H9 (cell line): ENCODE data around the gene HMCES. TPM values are rescaled to one million over a fixed set of nuclear protein-coding genes. Genes with fewer than 3 reads are reported as not detected.

Source experiments
- DNase-seq: peaks from one replicate; pipeline ENCODE4 v3.0.0-alpha.2; 2017
- H2AFZ ChIP-seq: one replicate; pipeline ENCODE4 v1.6.1; 2013; ENCODE audit warnings: mild to moderate bottlenecking, low read length, control low read depth, moderate library complexity
- H2AK5ac ChIP-seq: 2 replicates; pipeline ENCODE4 v1.6.1; 2013; ENCODE audit warnings: low read length, control low read depth, mixed read lengths; ENCODE audit not compliant: insufficient read length
- H2BK120ac ChIP-seq: one replicate; pipeline ENCODE4 v1.6.1; 2013; ENCODE audit warnings: low read depth, mild to moderate bottlenecking, low read length, control low read depth, inconsistent platforms; ENCODE audit not compliant: poor library complexity, severe bottlenecking
- H2BK12ac ChIP-seq: 2 replicates; pipeline ENCODE4 v1.6.1; 2013; ENCODE audit warnings: low read length, control low read depth, mixed read lengths, low read depth; ENCODE audit not compliant: insufficient read length
- H2BK15ac ChIP-seq: 2 replicates; pipeline ENCODE4 v1.6.1; 2013; ENCODE audit warnings: low read depth, low read length, control low read depth
- H2BK20ac ChIP-seq: one replicate; pipeline ENCODE4 v1.6.1; 2013; ENCODE audit warnings: low read depth, mild to moderate bottlenecking, low read length, control low read depth, inconsistent platforms; ENCODE audit not compliant: poor library complexity, severe bottlenecking
- H2BK5ac ChIP-seq: 2 replicates; pipeline ENCODE4 v1.6.1; 2013; ENCODE audit warnings: low read length, control low read depth, mixed read lengths; ENCODE audit not compliant: insufficient read length
- H3K14ac ChIP-seq: 2 replicates; pipeline ENCODE4 v1.6.1; 2013; ENCODE audit warnings: low read length, control low read depth; ENCODE audit not compliant: insufficient read depth
- H3K18ac ChIP-seq: 2 replicates; pipeline ENCODE4 v1.6.1; 2013; ENCODE audit warnings: low read depth, mild to moderate bottlenecking, mixed read lengths, low read length, control low read depth; ENCODE audit not compliant: insufficient read length
- H3K23ac ChIP-seq: 2 replicates; pipeline ENCODE4 v1.6.1; 2013; ENCODE audit warnings: low read length, control low read depth, mixed read lengths, low read depth; ENCODE audit not compliant: insufficient read length
- H3K23me2 ChIP-seq: 2 replicates; pipeline ENCODE4 v1.6.1; 2013; ENCODE audit warnings: low read depth, mild to moderate bottlenecking, mixed read lengths, low read length, control low read depth; ENCODE audit not compliant: insufficient read length, poor library complexity, severe bottlenecking
- H3K27ac ChIP-seq: 2 replicates; pipeline ENCODE4 v1.5.1; 2013; ENCODE audit warnings: low read length, control low read depth, mixed read lengths, low read depth; ENCODE audit not compliant: insufficient read length
- H3K27me3 ChIP-seq: 2 replicates; pipeline ENCODE4 v1.6.1; 2013; ENCODE audit warnings: low read length, control low read depth, inconsistent platforms; ENCODE audit not compliant: insufficient read depth
- H3K4ac ChIP-seq: 2 replicates; pipeline ENCODE4 v1.6.1; 2013; ENCODE audit warnings: low read depth, mild to moderate bottlenecking, control low read depth, inconsistent platforms, low read length, moderate library complexity
- H3K4me1 ChIP-seq: 2 replicates; pipeline ENCODE4 v1.6.1; 2013; ENCODE audit warnings: low read length, control low read depth, inconsistent platforms; ENCODE audit not compliant: insufficient read depth
- H3K4me2 ChIP-seq: 2 replicates; pipeline ENCODE4 v1.6.1; 2013; ENCODE audit warnings: low read length, control low read depth, mixed read lengths; ENCODE audit not compliant: insufficient read length, insufficient read depth
- H3K56ac ChIP-seq: 2 replicates; pipeline ENCODE4 v1.6.1; 2013; ENCODE audit warnings: low read depth, mild to moderate bottlenecking, mixed read lengths, low read length, control low read depth; ENCODE audit not compliant: insufficient read length
- H3K79me1 ChIP-seq: 2 replicates; pipeline ENCODE4 v1.6.1; 2013; ENCODE audit warnings: low read depth, mild to moderate bottlenecking, moderate library complexity, low read length, control low read depth, inconsistent platforms; ENCODE audit not compliant: insufficient read depth, poor library complexity, severe bottlenecking
- H3K79me2 ChIP-seq: 2 replicates; pipeline ENCODE4 v1.6.1; 2013; ENCODE audit warnings: low read length, control low read depth, inconsistent platforms; ENCODE audit not compliant: insufficient read depth
- H3K9ac ChIP-seq: 2 replicates; pipeline ENCODE4 v1.6.1; 2013; ENCODE audit warnings: low read length, control low read depth, mixed read lengths; ENCODE audit not compliant: insufficient read length; ENCODE audit errors: extremely low read depth
- H3K9me3 ChIP-seq: one replicate; pipeline ENCODE4 v1.6.1; 2013; ENCODE audit warnings: low read depth, low read length, inconsistent platforms; ENCODE audit not compliant: control insufficient read depth
- H3T11ph ChIP-seq: one replicate; pipeline ENCODE4 v1.6.1; 2013; ENCODE audit warnings: mild to moderate bottlenecking, low read length, control low read depth, inconsistent platforms
- H4K20me1 ChIP-seq: one replicate; pipeline ENCODE4 v1.6.1; 2013; ENCODE audit not compliant: control insufficient read depth, insufficient read length, insufficient read depth
- H4K5ac ChIP-seq: 2 replicates; pipeline ENCODE4 v1.6.1; 2013; ENCODE audit warnings: low read depth, mild to moderate bottlenecking, mixed read lengths, low read length, control low read depth; ENCODE audit not compliant: insufficient read length
- H4K8ac ChIP-seq: replicated peaks from 2 replicates; pipeline ENCODE4 v1.6.1; 2013; ENCODE audit warnings: low read length, control low read depth, mixed read lengths, low read depth; ENCODE audit not compliant: insufficient read length
- H4K91ac ChIP-seq: 2 replicates; pipeline ENCODE4 v1.6.1; 2013; ENCODE audit warnings: low read depth, mild to moderate bottlenecking, moderate library complexity, mixed read lengths, low read length, control low read depth; ENCODE audit not compliant: insufficient read length
- H3K27ac Mint-ChIP-seq, 3 experiments: 2 replicates in 2 of 3; 3 replicates in 1 of 3; pipeline ENCODE4 v1.8.0; 2020 to 2021; ENCODE audit warnings: mixed read lengths in 3 of 3, mild to moderate bottlenecking in 1 of 3, moderate library complexity in 1 of 3
- H3K27me3 Mint-ChIP-seq: 2 replicates; pipeline ENCODE4 v1.8.0; 2021; ENCODE audit warnings: low read depth, mild to moderate bottlenecking, moderate library complexity, mixed read lengths
- H3K36me3 Mint-ChIP-seq, 3 experiments: 2 replicates in 2 of 3; 3 replicates in 1 of 3; pipeline ENCODE4 v1.8.0; 2020 to 2021; ENCODE audit warnings: low read depth in 3 of 3, mixed read lengths in 3 of 3; ENCODE audit not compliant: insufficient read depth in 1 of 3
- H3K4me1 Mint-ChIP-seq, 2 experiments: 2 replicates each; pipeline ENCODE4 v1.8.0; 2020; ENCODE audit warnings: mixed read lengths in 2 of 2
- H3K4me3 Mint-ChIP-seq, 2 experiments: 2 replicates in 1 of 2; 3 replicates in 1 of 2; pipeline ENCODE4 v1.8.0; 2020 to 2021; ENCODE audit warnings: mild to moderate bottlenecking in 2 of 2, mixed read lengths in 2 of 2, moderate library complexity in 1 of 2
- H3K9me3 Mint-ChIP-seq, 2 experiments: 2 replicates in 1 of 2; 3 replicates in 1 of 2; pipeline ENCODE4 v1.8.0; 2020; ENCODE audit warnings: mild to moderate bottlenecking in 2 of 2, mixed read lengths in 2 of 2, moderate library complexity in 1 of 2
- CTCF ChIP-seq: fragments of 200-600 bp; sonication (generic); conservative IDR thresholded peaks from 3 replicates; pipeline ENCODE4 v1.8.0; 2021; ENCODE audit warnings: antibody characterized with exemption, mild to moderate bottlenecking
- WGBS: extraction: QIAGEN DNeasy Blood & Tissue Kit; methylation state at CpG from one replicate; pipeline ENCODE4 v1.1.7; 2013; ENCODE audit warnings: missing lambda C conversion rate, low lambda C conversion rate, mixed read lengths; ENCODE audit not compliant: insufficient read length; ENCODE audit errors: extremely low coverage; 5-methylcytosine and 5-hydroxymethylcytosine counted together
- total RNA-seq: library from RNA; stranded (reverse); gene quantifications from 2 replicates; pipeline ENCODE4 v1.2.1, GENCODE V29; 2021

The HMCES gene
- total RNA-seq, 1 experiment from 2014 or later, result 52.4 TPM

- peak overlapping the region; percentile 95 for H3K4me2 ChIP-seq
- no peak overlapping the region for H3K9ac ChIP-seq
- no peaks in the 10 kb centered on the region for H3K9me3 ChIP-seq
- H3K18ac ChIP-seq, result no peak overlapping the region
- H4K91ac ChIP-seq, result no peak overlapping the region
- no peak overlapping the region for H4K5ac ChIP-seq
- no peak overlapping the region for H3K27ac Mint-ChIP-seq
- WGBS, result no CpG with 5 or more reads among the region's 2 CpGs
- no peak overlapping the region for H3K14ac ChIP-seq
- no peak overlapping the region for H4K8ac ChIP-seq
- peaks cover 11 to 47% (median 36%) of the 10 kb centered on the region in 3 experiments; a peak in 6 of 7 replicates for H3K36me3 Mint-ChIP-seq
- peaks cover 13% of the 10 kb centered on the region for H3K23me2 ChIP-seq
- H3K27me3 Mint-ChIP-seq, result no peaks in the 10 kb centered on the region; the same call in 1 of the 2 replicates
- no peak overlapping the region for H3K23ac ChIP-seq
- H2BK20ac ChIP-seq, result no peak overlapping the region
- H2BK5ac ChIP-seq, result no peak overlapping the region
- H3K79me2 ChIP-seq, result no peaks in the 10 kb centered on the region
- no peak overlapping the region for H2BK120ac ChIP-seq
- H3T11ph ChIP-seq, result no peak overlapping the region
- no peak for DNase-seq
- no peaks in the 10 kb centered on the region for H3K79me1 ChIP-seq
- no peak overlapping the region for H2AK5ac ChIP-seq
- no peaks in the 10 kb centered on the region for H4K20me1 ChIP-seq
- no peak overlapping the region for H2AFZ ChIP-seq
- H3K56ac ChIP-seq, result no peak overlapping the region
- no peaks in the 10 kb centered on the region; a peak in 1 of 5 replicates for H3K9me3 Mint-ChIP-seq
- no peak for TF ChIP-seq CTCF
- peaks cover 4% of the 10 kb centered on the region for H3K4me1 ChIP-seq
- no peak overlapping the region for H3K4ac ChIP-seq
- H2BK12ac ChIP-seq, result no peak overlapping the region
- no peak overlapping the region for H2BK15ac ChIP-seq
- no peak overlapping the region for H3K27ac ChIP-seq
- H3K4me1 Mint-ChIP-seq, result peaks cover 18 to 23% of the 10 kb centered on the region in 2 experiments
- H3K4me3 Mint-ChIP-seq, result peak overlapping the region; percentile 84 to 97; a peak in 3 of 5 replicates
- H3K27me3 ChIP-seq, result no peaks in the 10 kb centered on the region
Measured at GRCh38 chr3:129280183-129280582, 1.5 kb downstream of the HMCES start.
